K562 (cell line): ENCODE results near the gene RNFT2. TPM values are rescaled to one million over a fixed set of nuclear protein-coding genes. Genes with fewer than 3 reads are reported as not detected.

Experiments
- ATAC-seq: fragments of 200-7000 bp; cut with Tn5 transposase; 3 replicates; pipeline ENCODE4 v1.9.1; 2020; ENCODE audit warnings: moderate library complexity
- BruUV-seq: library from RNA; stranded (reverse); fragments of 400-500 nt; replicated peaks from 2 replicates; lab custom pipeline; 2021; lab: Mats Ljungman, UMichigan
- CTCF ChIA-PET: fragments of 300-600 bp; formaldehyde crosslinking; extraction: SDS; loops from one replicate; lab custom pipeline; 2021; ENCODE audit warnings: low intra/inter-chr PET ratio; lab: Yijun Ruan, JAX
- POLR2A ChIA-PET: fragments of 300-600, 350-650 bp; sonication (Branson Sonifier 250); formaldehyde crosslinking; extraction: SDS; loops from one replicate; lab custom pipeline; 2021; ENCODE audit warnings: antibody characterized with exemption, inconsistent platforms; lab: Yijun Ruan, JAX
- DNase-seq, 4 experiments: peaks; one replicate each; pipeline versions ENCODE4 v3.0.0 to v3.0.0-alpha.2; 2011 to 2018; ENCODE audit warnings: low spot score in 3 of 4, mixed read lengths in 3 of 4; ENCODE audit errors: extremely low read depth in 1 of 4
- FAIRE-seq: peaks from 2 replicates; lab custom pipeline; 2011; peaks lifted over from hg19 to GRCh38; lab: Jason Lieb, UNC
- H2AFZ ChIP-seq: 2 replicates; pipeline ENCODE4 v1.6.0; 2011; ENCODE audit warnings: low read depth, low read length, control low read depth, inconsistent platforms
- H3K27ac ChIP-seq: fragments of 200-600 bp; 3 replicates; pipeline ENCODE4 v1.8.0; 2011; ENCODE audit warnings: low read depth, mild to moderate bottlenecking, control low read depth, inconsistent platforms, low read length, moderate library complexity, mixed read lengths; ENCODE audit errors: extremely low read depth
- H3K27me3 ChIP-seq, 2 experiments: fragments of 300-600 bp in 1 of 2; 2 replicates in 1 of 2; 3 replicates in 1 of 2; pipeline versions ENCODE4 v1.6.0 to v1.8.0; 2011; ENCODE audit warnings: inconsistent platforms in 2 of 2, low read length in 2 of 2, mild to moderate bottlenecking in 1 of 2, mixed read lengths in 1 of 2, moderate library complexity in 1 of 2; ENCODE audit not compliant: control insufficient read depth in 2 of 2, insufficient read depth in 2 of 2
- H3K36me3 ChIP-seq: fragments of 300-600 bp; 3 replicates; pipeline ENCODE4 v1.8.0; 2011; ENCODE audit warnings: mild to moderate bottlenecking, low read length, inconsistent platforms; ENCODE audit not compliant: control insufficient read depth, insufficient read depth
- H3K4me1 ChIP-seq, 2 experiments: fragments of 200-600 bp in 1 of 2; replicated peaks in 1 of 2; 2 replicates in 1 of 2; 3 replicates in 1 of 2; pipeline versions ENCODE4 v1.5.1 to v1.8.0; 2011; ENCODE audit warnings: inconsistent platforms in 2 of 2, low read length in 2 of 2, mild to moderate bottlenecking in 1 of 2, mixed read lengths in 1 of 2, moderate library complexity in 1 of 2; ENCODE audit not compliant: control insufficient read depth in 2 of 2, insufficient read depth in 2 of 2
- H3K4me2 ChIP-seq: 2 replicates; pipeline ENCODE4 v1.6.1; 2011; ENCODE audit warnings: low read length, control low read depth, inconsistent platforms, mixed read lengths; ENCODE audit not compliant: insufficient read depth
- H3K4me3 ChIP-seq: fragments of 200-600 bp; sonication (generic), shearing (Covaris generic); 2 replicates; pipeline ENCODE4 v1.5.1; 2016; ENCODE audit warnings: control low read depth, inconsistent platforms
- H3K79me2 ChIP-seq: fragments of 200-600 bp; 3 replicates; pipeline ENCODE4 v1.8.0; 2011; ENCODE audit warnings: low read length, inconsistent platforms; ENCODE audit not compliant: control insufficient read depth, insufficient read depth
- H3K9ac ChIP-seq, 2 experiments: 2 replicates each; pipeline versions ENCODE4 v1.6.0 to v1.6.1; 2011; ENCODE audit warnings: low read depth in 2 of 2, low read length in 2 of 2, control low read depth in 1 of 2, inconsistent platforms in 1 of 2, mild to moderate bottlenecking in 1 of 2, mixed read lengths in 1 of 2; ENCODE audit not compliant: insufficient read depth in 1 of 2
- H3K9me1 ChIP-seq: one replicate; pipeline ENCODE4 v1.6.0; 2011; ENCODE audit warnings: inconsistent platforms, mild to moderate bottlenecking, low read length, moderate library complexity; ENCODE audit not compliant: control insufficient read depth, insufficient read depth
- H3K9me3 ChIP-seq: replicated peaks from 2 replicates; pipeline ENCODE4 v1.5.1; 2011; ENCODE audit warnings: low read depth, low read length, inconsistent platforms; ENCODE audit not compliant: control insufficient read depth, insufficient read depth
- H4K20me1 ChIP-seq: replicated peaks from 2 replicates; pipeline ENCODE4 v1.6.1; 2011; ENCODE audit warnings: low read length, inconsistent platforms, mixed read lengths; ENCODE audit not compliant: control insufficient read depth, insufficient read depth
- NFIC ChIP-seq: fragments of 450-650 bp; IDR thresholded peaks from 2 replicates; pipeline ENCODE4 v1.6.1; 2017; ENCODE audit warnings: mild to moderate bottlenecking, inconsistent platforms
- SP1 ChIP-seq: sonication (generic); formaldehyde crosslinking; IDR thresholded peaks from 2 replicates; pipeline ENCODE4 v1.8.1; 2022; ENCODE audit warnings: mild to moderate bottlenecking, missing genetic modification reagents
- WGBS: fragments of 100-300 bp; shearing (Covaris generic); methylation state at CpG from one replicate; pipeline ENCODE4 v1.1.6; 2016; ENCODE audit warnings: low coverage, mixed read lengths; ENCODE audit not compliant: insufficient coverage; ENCODE audit errors: missing lambda C conversion rate; 5-methylcytosine and 5-hydroxymethylcytosine counted together
- in situ Hi-C: fragments of 300-500 bp; cut with MboI; formaldehyde crosslinking; loops from 4 replicates; pipeline ENCODE4 v1.15.0; 2018; ENCODE audit warnings: inconsistent platforms, mixed read lengths
- intact Hi-C: fragments of 100-400 bp; cut with micrococcal nuclease; formaldehyde crosslinking; loops from 2 replicates; pipeline ENCODE4 v1.14.2; 2022
- polyA plus RNA-seq, 8 experiments: library from polyadenylated mRNA; depleted of rRNA in 4 of 8; stranded (reverse) in 5 of 8; unstranded in 3 of 8; fragments of >200 nt; fragmentation: Nextera tagmentation in 2 of 8; fragmentation: Illumina TruSeq in 1 of 8; extraction: Ambion mirVana in 2 of 8; extraction: Trizol in 1 of 8; gene quantifications; 2 replicates each; pipeline versions ENCODE4 v1.2.1 to v1.2.3, GENCODE V29; 2011 to 2014; ENCODE audit warnings: inconsistent platforms in 1 of 8, missing spikeins in 1 of 8
- total RNA-seq, 7 experiments: library from RNA; depleted of rRNA in 6 of 7; stranded (reverse); fragments of >200 nt in 6 of 7; fragmentation: Illumina TruSeq in 2 of 7; extraction: Trizol in 2 of 7; gene quantifications; 2 replicates each; pipeline versions ENCODE4 v1.2.1 to v1.2.3, GENCODE V29; 2011 to 2021; ENCODE audit warnings: low replicate concordance in 1 of 7
- TF ChIP-seq, protein P1 (sequence below), 3 experiments: IDR thresholded peaks in 2 of 3; conservative IDR thresholded peaks in 1 of 3; 2 replicates each; pipeline ENCODE4 v1.5.1; 2011 to 2012; ENCODE audit warnings: low read length in 3 of 3, mild to moderate bottlenecking in 3 of 3, control low read depth in 2 of 3, improper control_type of control experiment in 1 of 3, inconsistent platforms in 1 of 3, low read depth in 1 of 3, mixed read lengths in 1 of 3, moderate library complexity in 1 of 3; ENCODE audit not compliant: insufficient read depth in 2 of 3

Gene RNFT2
- total and polyA plus RNA-seq, 9 of the 15 experiments (the other 6 are each of a cell fraction or from before 2014, with no cell fraction given) = 3.6 to 26.3 (median 9.5) TPM

DNA sequence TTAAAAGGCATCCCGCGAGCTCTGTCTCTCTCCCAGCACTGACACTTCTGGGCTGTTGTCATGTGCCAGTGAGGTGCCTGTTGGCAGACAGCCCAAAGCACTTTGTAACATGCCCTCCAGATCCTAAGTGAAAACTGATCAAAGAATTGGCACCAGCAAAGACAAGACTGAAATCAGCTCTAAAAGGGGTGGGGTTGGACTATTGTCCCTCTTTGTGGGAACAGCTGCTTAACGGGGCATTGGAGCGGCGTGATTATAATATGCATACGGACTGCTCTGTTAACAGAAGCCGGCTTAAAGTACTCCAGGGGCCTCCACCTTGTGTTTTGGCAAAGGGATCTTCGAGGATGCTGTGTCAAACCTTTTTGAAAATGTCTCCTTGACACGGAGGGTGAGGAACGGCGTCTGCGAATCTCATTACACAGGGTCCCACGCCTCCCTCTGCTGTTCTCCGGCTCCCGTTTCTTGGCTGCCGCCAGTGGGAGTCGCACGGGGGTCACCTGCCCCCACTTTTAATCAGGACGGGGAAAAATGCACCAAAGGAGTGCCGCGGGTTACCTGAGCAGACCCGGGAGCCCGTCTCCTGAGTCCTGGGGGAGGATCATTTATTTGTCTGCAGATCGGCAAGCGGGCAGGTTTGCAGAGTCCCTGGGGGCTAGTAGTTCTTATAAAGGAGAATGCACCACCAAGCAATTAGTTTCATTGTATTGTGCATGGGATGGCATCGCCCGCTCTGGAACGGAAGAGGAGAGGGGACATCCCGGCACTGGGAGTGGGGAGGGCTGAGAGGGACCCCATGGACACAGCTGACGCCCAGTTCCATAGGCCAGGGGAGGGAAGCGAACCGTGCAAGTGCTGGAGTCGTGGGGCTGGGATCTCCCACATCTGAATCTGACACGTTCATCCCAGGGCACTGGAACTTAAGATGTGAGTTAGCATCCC is 44.6 kb upstream of the RNFT2 start:
- no peaks in the 10 kb centered on the region for H3K36me3 ChIP-seq
- H3K27me3 ChIP-seq = peaks cover 46 to 57% of the 10 kb centered on the region in 2 experiments
- H3K9me3 ChIP-seq = no peaks in the 10 kb centered on the region
- H3K9me1 ChIP-seq = no peaks in the 10 kb centered on the region
- H3K9ac ChIP-seq = peak overlapping the region in 1 of 2 experiments; percentile 1; a peak in 1 of 4 replicates
- no peak overlapping the region for H3K27ac ChIP-seq
- CTCF ChIA-PET = no interaction called here
- no peaks in the 10 kb centered on the region for H3K79me2 ChIP-seq
- peaks cover 4% of the 10 kb centered on the region; the same call in 1 of the 2 replicates for H4K20me1 ChIP-seq
- no peak overlapping the region for H3K4me3 ChIP-seq
- in situ Hi-C loops (loop anchor here (25.0 kb wide), 1 partner anchor 706 kb away; no protein-coding TSS in a partner anchor), intact Hi-C loops (loop anchor here (5.0 kb wide), 1 partner anchor 76 kb away; no protein-coding TSS in a partner anchor)
- 6% methylated on average over 32 of the region's 34 CpGs for WGBS
- H3K4me2 ChIP-seq = no peak overlapping the region
- FAIRE-seq (no peak), DNase-seq (peak in 2 of 4 experiments; percentile 20 to 25), ATAC-seq (no peak)
- peaks cover 0 to 7% of the 10 kb centered on the region in 2 experiments; a peak in 1 of 5 replicates for H3K4me1 ChIP-seq
- POLR2A ChIA-PET = interaction anchor here (0.8 kb wide), 1 partner anchor 13 kb away, joined by 3 read pairs; no protein-coding TSS in a partner anchor
- no peak overlapping the region for H2AFZ ChIP-seq
- no TSS peak for BruUV-seq
- TF ChIP-seq NFIC (0 out of 2 replicates have a peak, but pooled peaks have one; percentile 5), SP1 (CRISPR knock-in tag) (no peak)
- TF ChIP-seq, protein P1, sequence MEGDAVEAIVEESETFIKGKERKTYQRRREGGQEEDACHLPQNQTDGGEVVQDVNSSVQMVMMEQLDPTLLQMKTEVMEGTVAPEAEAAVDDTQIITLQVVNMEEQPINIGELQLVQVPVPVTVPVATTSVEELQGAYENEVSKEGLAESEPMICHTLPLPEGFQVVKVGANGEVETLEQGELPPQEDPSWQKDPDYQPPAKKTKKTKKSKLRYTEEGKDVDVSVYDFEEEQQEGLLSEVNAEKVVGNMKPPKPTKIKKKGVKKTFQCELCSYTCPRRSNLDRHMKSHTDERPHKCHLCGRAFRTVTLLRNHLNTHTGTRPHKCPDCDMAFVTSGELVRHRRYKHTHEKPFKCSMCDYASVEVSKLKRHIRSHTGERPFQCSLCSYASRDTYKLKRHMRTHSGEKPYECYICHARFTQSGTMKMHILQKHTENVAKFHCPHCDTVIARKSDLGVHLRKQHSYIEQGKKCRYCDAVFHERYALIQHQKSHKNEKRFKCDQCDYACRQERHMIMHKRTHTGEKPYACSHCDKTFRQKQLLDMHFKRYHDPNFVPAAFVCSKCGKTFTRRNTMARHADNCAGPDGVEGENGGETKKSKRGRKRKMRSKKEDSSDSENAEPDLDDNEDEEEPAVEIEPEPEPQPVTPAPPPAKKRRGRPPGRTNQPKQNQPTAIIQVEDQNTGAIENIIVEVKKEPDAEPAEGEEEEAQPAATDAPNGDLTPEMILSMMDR (IDR thresholded peaks at IDR 0.05 in 2 of 3, conservative IDR thresholded peaks at IDR 0.05 in 1 of 3; ENCODE audit: insufficient read depth in 2 of 3, low read depth in 1 of 3, low read length in 3 of 3) = 0 out of 6 replicates have a peak, but pooled peaks of 2 of the 3 experiments have one; percentile 6 to 12
